Measurements from ENCODE around the gene CD22.

DNA sequence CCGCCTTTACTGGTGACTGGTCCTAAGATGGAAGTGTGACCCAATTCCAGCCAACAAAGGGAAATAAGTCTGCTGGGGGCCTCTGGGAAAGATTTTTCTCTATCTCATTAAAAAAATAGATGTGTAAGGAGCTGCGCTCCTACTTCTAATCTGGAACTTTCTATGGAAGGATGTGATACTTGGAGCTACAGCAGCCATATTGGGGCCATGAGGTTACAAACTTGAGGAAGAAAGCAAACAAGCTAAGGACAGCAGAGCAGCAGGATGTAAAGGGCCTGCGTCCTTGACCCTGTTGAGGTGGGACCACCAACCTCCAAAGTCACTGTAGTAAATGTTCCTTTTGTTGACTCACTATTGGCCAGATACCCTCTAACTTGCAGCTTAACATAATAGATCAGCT, 49.4 kb downstream of the CD22 start:
- TF ChIP-seq EZH2 (IDR thresholded peaks at IDR 0.05; ENCODE audit: borderline replicate concordance, insufficient read depth, low read depth, low read length, poor library complexity, severe bottlenecking) (no peak), CTCF (IDR thresholded peaks at IDR 0.05) (no peak)
